ENCODE data around the gene SLCO2A1.

- no peak for TF ChIP-seq CTCF (IDR thresholded peaks at IDR 0.05; ENCODE audit: insufficient read depth, low read length, poor library complexity, severe bottlenecking)
- TF ChIP-seq EZH2phosphoT487 (conservative IDR thresholded peaks at IDR 0.05; ENCODE audit: low read length), result no peak
Measured at GRCh38 chr3:134061401-134061800, 31.7 kb upstream of the SLCO2A1 start.

Measured in SU-DHL-6 (cell line).